Epithelial cell of proximal tubule (primary cell): ENCODE data around the gene TRAF5. TPM values are rescaled to one million over a fixed set of nuclear protein-coding genes. Genes with fewer than 3 reads are reported as not detected.

Source experiments
- DNase-seq: peaks from one replicate; pipeline ENCODE4 v3.0.0-alpha.2; 2011; ENCODE audit warnings: low read depth
- H3K4me3 ChIP-seq: 2 replicates; pipeline ENCODE4 v1.5.1; 2011; ENCODE audit warnings: low read depth, mild to moderate bottlenecking, low read length
- CTCF ChIP-seq: conservative IDR thresholded peaks from 2 replicates; pipeline ENCODE4 v1.5.1; 2012; ENCODE audit warnings: low read depth, mild to moderate bottlenecking, low read length
- total RNA-seq: library from RNA; depleted of rRNA; stranded (reverse); fragments of >200 nt; gene quantifications from 2 replicates; pipeline ENCODE4 v1.2.3, GENCODE V29; 2015

Gene TRAF5
- total RNA-seq, 1 donor from 2014 or later: 6.4 TPM

DNA sequence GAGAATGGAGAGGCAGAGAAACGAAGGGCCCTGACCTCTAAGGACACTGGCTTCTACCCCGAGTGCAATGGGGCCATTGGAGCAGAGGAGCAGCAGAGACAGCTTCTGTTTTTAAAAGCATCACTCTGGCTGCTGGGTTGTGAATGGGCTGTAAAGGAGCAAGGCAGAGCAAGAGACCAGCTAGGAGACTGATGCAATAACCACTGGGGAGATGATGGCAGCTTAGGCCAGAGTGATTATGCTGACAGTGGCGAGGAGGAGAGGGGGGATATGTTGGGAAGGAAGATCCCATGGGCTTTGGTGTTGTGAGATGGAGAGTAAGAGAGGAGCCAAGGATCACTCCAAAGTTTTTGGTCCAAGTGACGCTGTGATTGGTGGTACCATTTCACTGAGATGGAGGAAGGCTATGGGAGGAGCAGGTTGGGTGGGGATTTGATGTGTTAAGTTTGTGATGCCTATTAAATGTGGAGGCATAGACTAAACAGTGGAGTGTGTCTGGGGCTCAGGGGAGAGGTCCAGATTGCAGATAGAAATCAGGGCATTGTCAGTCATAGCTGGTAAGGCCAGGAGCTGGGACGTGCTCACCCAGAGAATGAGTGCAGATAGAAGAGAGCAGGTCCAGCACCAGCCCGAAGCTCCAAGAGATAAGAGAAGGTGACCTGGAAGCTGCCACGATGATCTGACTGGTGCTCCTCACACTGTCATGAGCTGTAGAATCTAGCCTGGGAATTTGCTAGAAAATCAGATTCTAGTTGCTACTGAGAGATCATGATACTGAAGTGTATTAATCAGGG is 11.0 kb downstream of the TRAF5 start:
- no peak for TF ChIP-seq CTCF
- DNase-seq: no peak
- H3K4me3 ChIP-seq: no peak overlapping the region

DNA sequence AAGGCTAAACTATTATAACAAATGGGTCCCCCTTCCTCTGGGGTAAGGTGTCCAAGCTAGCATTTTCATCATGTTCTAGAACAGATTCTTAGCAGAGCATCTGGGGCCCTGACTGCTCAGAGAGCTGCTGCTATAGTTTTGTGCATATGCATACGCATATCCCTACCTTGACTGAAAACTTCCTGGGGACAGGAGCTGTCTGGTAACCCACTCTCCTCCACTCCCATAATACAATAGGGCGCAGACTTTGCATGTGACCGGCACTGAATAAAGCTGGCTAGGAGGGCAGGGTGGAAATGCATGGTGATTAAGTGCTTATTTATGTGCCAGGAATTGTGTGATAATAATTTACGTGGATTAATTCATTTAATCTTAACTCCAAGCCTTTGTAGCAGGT is 11.6 kb downstream of the TRAF5 start:
- no peak for TF ChIP-seq CTCF
- no peak for DNase-seq
- no peak overlapping the region for H3K4me3 ChIP-seq

DNA sequence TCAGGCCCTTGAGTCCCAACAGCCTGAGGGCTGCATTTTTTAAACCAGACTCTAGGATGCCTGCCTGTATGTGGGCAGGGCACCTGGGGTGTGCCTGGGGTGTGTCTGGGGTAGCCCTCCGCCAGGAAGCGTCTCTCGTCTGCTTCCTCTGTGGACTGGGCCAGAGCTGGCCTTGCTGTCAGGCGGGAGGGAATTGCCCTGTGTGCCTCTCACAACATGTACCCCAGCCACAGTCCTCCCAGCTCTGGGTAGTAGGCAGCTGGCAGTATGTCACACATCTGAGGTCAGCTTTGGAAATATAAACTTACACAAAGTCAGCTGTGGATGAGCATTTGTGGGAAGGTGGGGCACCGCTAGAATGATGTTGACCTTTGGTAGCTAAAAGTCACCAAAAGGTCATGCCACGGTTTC is 13.0 kb downstream of the TRAF5 start:
- no peak for TF ChIP-seq CTCF
- no peak overlapping the region for H3K4me3 ChIP-seq
- DNase-seq: no peak

DNA sequence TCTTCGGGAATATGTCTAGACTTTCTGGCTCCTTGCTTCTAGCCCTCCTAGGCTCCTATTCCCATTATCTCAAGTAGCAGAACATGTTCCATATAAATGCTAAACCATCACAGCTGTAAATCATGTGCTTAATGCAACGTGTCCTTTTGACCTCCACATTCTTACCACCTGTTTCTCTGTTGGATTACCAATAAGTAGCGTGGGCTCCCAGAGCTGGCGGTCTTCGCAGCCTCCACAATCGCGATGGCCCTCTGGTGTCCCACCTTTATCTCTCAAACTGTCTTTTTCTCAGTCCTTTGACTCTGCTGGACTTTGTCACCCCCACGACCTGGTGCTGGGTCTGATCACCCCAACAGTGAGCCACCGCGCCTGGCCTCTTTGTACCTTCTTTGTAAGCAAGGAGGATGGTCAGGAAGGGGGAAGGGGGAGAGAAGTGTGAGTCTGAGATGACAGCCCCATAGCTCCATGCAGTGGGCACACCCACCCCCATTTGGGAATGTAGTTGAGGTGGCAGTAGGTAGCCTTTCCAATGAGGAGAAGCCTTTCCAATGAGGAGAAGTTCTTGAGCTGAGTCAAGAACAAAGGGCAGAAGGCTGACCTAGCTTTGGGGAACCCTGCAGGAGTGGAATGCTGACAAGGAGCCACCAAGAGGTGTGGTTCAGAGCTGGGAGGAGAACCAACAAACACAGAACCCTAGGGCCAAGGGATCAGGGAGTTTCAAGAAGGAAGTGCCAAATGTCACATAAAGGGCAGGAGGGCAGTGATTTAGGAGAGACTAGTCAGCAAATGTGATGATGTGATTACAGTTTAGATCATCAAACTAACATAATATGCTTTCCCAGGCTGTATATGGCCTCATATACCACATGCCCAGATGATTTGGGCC is 14.2 kb downstream of the TRAF5 start:
- DNase-seq: no peak
- TF ChIP-seq CTCF: no peak
- H3K4me3 ChIP-seq: no peak overlapping the region

DNA sequence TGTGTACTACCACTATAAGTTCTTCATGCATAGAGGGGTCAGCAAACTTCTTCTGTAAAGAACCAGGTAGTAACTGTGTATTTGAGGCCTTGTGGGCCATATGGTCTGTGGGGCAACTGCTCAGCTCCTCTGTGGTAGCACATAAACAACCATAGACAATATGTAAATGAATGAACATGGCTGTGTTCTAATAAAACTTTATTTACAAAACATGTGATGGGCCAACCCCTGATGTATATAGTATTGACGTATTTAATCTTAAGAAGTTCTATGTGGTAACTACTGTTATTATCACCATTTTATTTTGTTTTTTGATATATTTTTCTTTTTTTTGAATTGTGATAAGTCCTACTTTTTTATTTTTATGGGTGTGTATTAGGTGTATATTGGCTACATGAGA is 15.4 kb downstream of the TRAF5 start:
- no peak for TF ChIP-seq CTCF
- no peak for DNase-seq
- no peak overlapping the region for H3K4me3 ChIP-seq

GRCh38 chr1:211343607-211344006 is 17.0 kb downstream of the TRAF5 start:
- DNase-seq: no peak
- TF ChIP-seq CTCF: no peak
- no peak overlapping the region for H3K4me3 ChIP-seq
